HepG2 (cell line): ENCODE data around the gene TLE2.

ENCODE experiments used
- EP300 ChIP-seq, 3 experiments: sonication (generic) in 1 of 3; formaldehyde crosslinking in 1 of 3; IDR thresholded peaks; 2 replicates each; pipeline versions ENCODE4 v1.5.1 to v1.6.1; 2011 to 2020; ENCODE audit warnings: low read depth in 2 of 3, low read length in 2 of 3, borderline replicate concordance in 1 of 3, improper control_type of control experiment in 1 of 3, mild to moderate bottlenecking in 1 of 3, missing genetic modification reagents in 1 of 3, moderate library complexity in 1 of 3
- HMG20A ChIP-seq: IDR thresholded peaks from 2 replicates; pipeline ENCODE4 v1.6.1; 2016; ENCODE audit warnings: borderline replicate concordance
- NPAS2 ChIP-seq: sonication (generic); formaldehyde crosslinking; IDR thresholded peaks from 2 replicates; pipeline ENCODE4 v1.8.0; 2022; ENCODE audit warnings: mild to moderate bottlenecking, missing genetic modification reagents, borderline replicate concordance
- ZNF292 ChIP-seq: sonication (generic); formaldehyde crosslinking; IDR thresholded peaks from 2 replicates; pipeline ENCODE4 v1.8.1; 2022; ENCODE audit warnings: mild to moderate bottlenecking, low read depth, missing genetic modification reagents, borderline replicate concordance
- TF ChIP-seq, protein P1 (sequence below): sonication (generic); formaldehyde crosslinking; IDR thresholded peaks from 2 replicates; pipeline ENCODE4 v1.4.0; 2020; ENCODE audit warnings: missing genetic modification reagents
- TF ChIP-seq, protein P2 (sequence below): sonication (generic); formaldehyde crosslinking; IDR thresholded peaks from 2 replicates; pipeline ENCODE4 v1.5.0; 2020; ENCODE audit warnings: mild to moderate bottlenecking, missing genetic modification reagents, moderate library complexity
- TF ChIP-seq, protein P3 (sequence below): sonication (generic); formaldehyde crosslinking; IDR thresholded peaks from 2 replicates; pipeline ENCODE4 v1.4.0; 2020; ENCODE audit warnings: missing genetic modification reagents
- TF ChIP-seq, protein P4 (sequence below): sonication (generic); formaldehyde crosslinking; IDR thresholded peaks from 2 replicates; pipeline ENCODE4 v1.5.1; 2020; ENCODE audit warnings: mild to moderate bottlenecking, missing genetic modification reagents, borderline replicate concordance

DNA sequence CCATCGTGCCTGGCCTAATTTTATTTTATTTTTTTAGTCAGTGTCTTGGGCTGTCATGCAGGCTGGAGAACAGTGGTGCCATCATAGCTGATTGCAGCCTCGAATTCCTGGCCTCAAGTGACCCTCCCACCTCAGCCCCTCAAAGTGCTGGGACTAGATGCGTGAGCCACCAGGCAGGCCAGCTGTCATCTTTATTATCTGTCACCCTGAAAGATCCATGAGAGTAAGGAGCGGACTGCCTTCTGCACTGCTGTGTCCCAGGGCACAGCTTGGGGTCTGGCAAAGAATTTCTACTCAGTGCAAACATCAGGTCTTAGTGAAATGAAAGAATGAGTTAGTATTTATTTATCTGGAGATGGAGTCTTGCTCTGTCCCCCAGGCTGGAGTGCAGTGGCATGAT, 42.7 kb upstream of the TLE2 start:
- TF ChIP-seq ZNF292 (CRISPR knock-in tag): no peak
- TF ChIP-seq, protein P1, sequence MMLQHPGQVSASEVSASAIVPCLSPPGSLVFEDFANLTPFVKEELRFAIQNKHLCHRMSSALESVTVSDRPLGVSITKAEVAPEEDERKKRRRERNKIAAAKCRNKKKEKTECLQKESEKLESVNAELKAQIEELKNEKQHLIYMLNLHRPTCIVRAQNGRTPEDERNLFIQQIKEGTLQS (CRISPR knock-in tag): no peak
- TF ChIP-seq, protein P2, sequence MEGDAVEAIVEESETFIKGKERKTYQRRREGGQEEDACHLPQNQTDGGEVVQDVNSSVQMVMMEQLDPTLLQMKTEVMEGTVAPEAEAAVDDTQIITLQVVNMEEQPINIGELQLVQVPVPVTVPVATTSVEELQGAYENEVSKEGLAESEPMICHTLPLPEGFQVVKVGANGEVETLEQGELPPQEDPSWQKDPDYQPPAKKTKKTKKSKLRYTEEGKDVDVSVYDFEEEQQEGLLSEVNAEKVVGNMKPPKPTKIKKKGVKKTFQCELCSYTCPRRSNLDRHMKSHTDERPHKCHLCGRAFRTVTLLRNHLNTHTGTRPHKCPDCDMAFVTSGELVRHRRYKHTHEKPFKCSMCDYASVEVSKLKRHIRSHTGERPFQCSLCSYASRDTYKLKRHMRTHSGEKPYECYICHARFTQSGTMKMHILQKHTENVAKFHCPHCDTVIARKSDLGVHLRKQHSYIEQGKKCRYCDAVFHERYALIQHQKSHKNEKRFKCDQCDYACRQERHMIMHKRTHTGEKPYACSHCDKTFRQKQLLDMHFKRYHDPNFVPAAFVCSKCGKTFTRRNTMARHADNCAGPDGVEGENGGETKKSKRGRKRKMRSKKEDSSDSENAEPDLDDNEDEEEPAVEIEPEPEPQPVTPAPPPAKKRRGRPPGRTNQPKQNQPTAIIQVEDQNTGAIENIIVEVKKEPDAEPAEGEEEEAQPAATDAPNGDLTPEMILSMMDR (CRISPR knock-in tag): no peak
- TF ChIP-seq, protein P3, sequence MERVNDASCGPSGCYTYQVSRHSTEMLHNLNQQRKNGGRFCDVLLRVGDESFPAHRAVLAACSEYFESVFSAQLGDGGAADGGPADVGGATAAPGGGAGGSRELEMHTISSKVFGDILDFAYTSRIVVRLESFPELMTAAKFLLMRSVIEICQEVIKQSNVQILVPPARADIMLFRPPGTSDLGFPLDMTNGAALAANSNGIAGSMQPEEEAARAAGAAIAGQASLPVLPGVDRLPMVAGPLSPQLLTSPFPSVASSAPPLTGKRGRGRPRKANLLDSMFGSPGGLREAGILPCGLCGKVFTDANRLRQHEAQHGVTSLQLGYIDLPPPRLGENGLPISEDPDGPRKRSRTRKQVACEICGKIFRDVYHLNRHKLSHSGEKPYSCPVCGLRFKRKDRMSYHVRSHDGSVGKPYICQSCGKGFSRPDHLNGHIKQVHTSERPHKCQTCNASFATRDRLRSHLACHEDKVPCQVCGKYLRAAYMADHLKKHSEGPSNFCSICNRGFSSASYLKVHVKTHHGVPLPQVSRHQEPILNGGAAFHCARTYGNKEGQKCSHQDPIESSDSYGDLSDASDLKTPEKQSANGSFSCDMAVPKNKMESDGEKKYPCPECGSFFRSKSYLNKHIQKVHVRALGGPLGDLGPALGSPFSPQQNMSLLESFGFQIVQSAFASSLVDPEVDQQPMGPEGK: no peak
- no peak for TF ChIP-seq NPAS2 (CRISPR knock-in tag)
- TF ChIP-seq HMG20A: no peak
- no peak for TF ChIP-seq EP300 (IDR thresholded peaks at IDR 0.05; ENCODE audit: low read depth in 2 of 2, low read length in 2 of 2)
- no peak for TF ChIP-seq EP300 (CRISPR knock-in tag; IDR thresholded peaks at IDR 0.05; ENCODE audit: borderline replicate concordance)
- TF ChIP-seq, protein P4, sequence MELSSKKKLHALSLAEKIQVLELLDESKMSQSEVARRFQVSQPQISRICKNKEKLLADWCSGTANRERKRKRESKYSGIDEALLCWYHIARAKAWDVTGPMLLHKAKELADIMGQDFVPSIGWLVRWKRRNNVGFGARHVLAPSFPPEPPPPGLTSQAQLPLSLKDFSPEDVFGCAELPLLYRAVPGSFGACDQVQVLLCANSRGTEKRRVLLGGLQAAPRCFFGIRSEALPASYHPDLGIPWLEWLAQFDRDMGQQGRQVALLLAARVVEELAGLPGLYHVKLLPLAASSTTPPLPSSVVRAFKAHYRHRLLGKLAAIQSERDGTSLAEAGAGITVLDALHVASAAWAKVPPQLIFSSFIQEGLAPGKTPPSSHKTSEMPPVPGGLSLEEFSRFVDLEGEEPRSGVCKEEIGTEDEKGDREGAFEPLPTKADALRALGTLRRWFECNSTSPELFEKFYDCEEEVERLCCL (CRISPR knock-in tag): no peak
